Left kidney (tissue), 2 donors: ENCODE results near the gene SIAH3. TPM values are rescaled to one million over a fixed set of nuclear protein-coding genes. Genes with fewer than 3 reads are reported as not detected.
"Not testable (repeated sequence)": the region's sequence is repeated elsewhere in the genome, so short reads cannot be mapped to it uniquely, and the experiment has no call there.

ENCODE experiments used
- DNase-seq: peaks from one replicate; pipeline ENCODE4 v3.0.0-alpha.2; 2013
- polyA plus RNA-seq: library from polyadenylated mRNA; unstranded; fragments of 120-200 nt; gene quantifications from one replicate; pipeline ENCODE4 v1.2.1, GENCODE V29; 2013; ENCODE audit not compliant: insufficient read length

SIAH3 gene
- polyA plus RNA-seq, 1 donor: 1.2 TPM

- DNase-seq: no peak
These were observed 69.1 kb downstream of the SIAH3 start for GRCh38 chr13:45782327-45783045.

- no peak for DNase-seq
These were observed 69.8 kb downstream of the SIAH3 start for GRCh38 chr13:45781553-45782326.

- DNase-seq: no peak
These were observed 71.7 kb downstream of the SIAH3 start for GRCh38 chr13:45779901-45780300.

- DNase-seq: no peak
These were observed 72.7 kb downstream of the SIAH3 start for GRCh38 chr13:45778882-45779281.

- DNase-seq: no peak
These were observed 74.8 kb downstream of the SIAH3 start for GRCh38 chr13:45776748-45777147.

- DNase-seq: no peak
These were observed 76.1 kb downstream of the SIAH3 start for GRCh38 chr13:45775401-45775963.

- DNase-seq: no peak
These were observed 77.6 kb downstream of the SIAH3 start for GRCh38 chr13:45773944-45774343.

- DNase-seq: no peak
These were observed 78.3 kb downstream of the SIAH3 start for GRCh38 chr13:45773236-45773635.

- DNase-seq: no peak
These were observed 80.7 kb downstream of the SIAH3 start for GRCh38 chr13:45770886-45771285.

- DNase-seq: no peak
These were observed 82.7 kb downstream of the SIAH3 start for GRCh38 chr13:45768656-45769479.

- no peak for DNase-seq
These were observed 86.1 kb downstream of the SIAH3 start for GRCh38 chr13:45765464-45765863.

GRCh38 chr13:45763419-45763818, 88.1 kb downstream of the SIAH3 start:
- DNase-seq: no peak

- not testable (repeated sequence) for DNase-seq
These were observed 94.0 kb downstream of the SIAH3 start for GRCh38 chr13:45757589-45757988.

- not testable (repeated sequence) for DNase-seq
These were observed 95.1 kb downstream of the SIAH3 start for GRCh38 chr13:45756498-45756897.

- no peak for DNase-seq
These were observed 99.0 kb downstream of the SIAH3 start for GRCh38 chr13:45752510-45752909.

- no peak for DNase-seq
These were observed 99.7 kb downstream of the SIAH3 start for GRCh38 chr13:45751885-45752284.

- DNase-seq: no peak
These were observed 101.0 kb downstream of the SIAH3 start for GRCh38 chr13:45750566-45750965.

- DNase-seq: no peak
These were observed 102.4 kb downstream of the SIAH3 start for GRCh38 chr13:45748941-45749759.

- DNase-seq: no peak
These were observed 104.5 kb downstream of the SIAH3 start for GRCh38 chr13:45747071-45747470.

GRCh38 chr13:45744979-45745378, 106.6 kb downstream of the SIAH3 start:
- no peak for DNase-seq

- DNase-seq: no peak
These were observed 108.6 kb downstream of the SIAH3 start for GRCh38 chr13:45742985-45743384.
